Inflammatory macrophage treated with lipopolysaccharide for 1 hour (primary cell): Measurements from ENCODE around the gene C12orf50.
"Not testable (repeated sequence)": the region's sequence is repeated elsewhere in the genome, so short reads cannot be mapped to it uniquely, and the experiment has no call there.

Experiments used
- DNase-seq, 2 donors: peaks; one replicate each; pipeline ENCODE4 v3.0.0-alpha.2; 2020 to 2022

C12orf50 gene

GRCh38 chr12:88029093-88029665 is at the start of gene C12orf50:
Gene C12orf50, minus strand, starts transcription at chr12:88029401. Its CDS starts 2,439 bp downstream, at chr12:88026962.
- no peak for DNase-seq

- no peak for DNase-seq
These were observed 38.1 kb upstream of the C12orf50 start for GRCh38 chr12:88067301-88067700.

GRCh38 chr12:88063375-88063774 is 34.2 kb upstream of the C12orf50 start:
- DNase-seq: no peak

- no peak for DNase-seq
These were observed 33.3 kb upstream of the C12orf50 start for GRCh38 chr12:88062474-88062873.

GRCh38 chr12:88058719-88059077 is 29.5 kb upstream of the C12orf50 start:
- DNase-seq: no peak

- DNase-seq: no peak
These were observed 29.0 kb upstream of the C12orf50 start for GRCh38 chr12:88057994-88058718.

- no peak for DNase-seq
These were observed 27.4 kb upstream of the C12orf50 start for GRCh38 chr12:88056571-88056970.

- DNase-seq: peak in 1 of 2 donors; percentile 9
These were observed 23.5 kb upstream of the C12orf50 start for GRCh38 chr12:88052686-88053085.

GRCh38 chr12:88044035-88044434 is 14.8 kb upstream of the C12orf50 start:
- no peak for DNase-seq

GRCh38 chr12:88037770-88038169 is 8.6 kb upstream of the C12orf50 start:
- no peak for DNase-seq

- DNase-seq: peak in 1 of 2 donors; percentile 7
These were observed 7.3 kb upstream of the C12orf50 start for GRCh38 chr12:88036353-88036965.

- DNase-seq: no peak
These were observed 6.7 kb upstream of the C12orf50 start for GRCh38 chr12:88035907-88036289.

- DNase-seq: peak; percentile 78 to 81
These were observed 6.2 kb upstream of the C12orf50 start for GRCh38 chr12:88035271-88035906.

GRCh38 chr12:88031161-88031560 is 2.0 kb upstream of the C12orf50 start:
- DNase-seq: not testable (repeated sequence)

GRCh38 chr12:88026196-88026595 is 3.0 kb downstream of the C12orf50 start:
- no peak for DNase-seq

GRCh38 chr12:88017964-88018363 is 11.2 kb downstream of the C12orf50 start:
- DNase-seq: no peak

GRCh38 chr12:88015825-88016224 is 13.4 kb downstream of the C12orf50 start:
- DNase-seq: no peak

GRCh38 chr12:88011755-88012154 is 17.4 kb downstream of the C12orf50 start:
- no peak for DNase-seq

- DNase-seq: no peak
These were observed 22.9 kb downstream of the C12orf50 start for GRCh38 chr12:88006351-88006750.

GRCh38 chr12:88001327-88001726 is 27.9 kb downstream of the C12orf50 start:
- no peak for DNase-seq

GRCh38 chr12:87995581-87996178 is 33.5 kb downstream of the C12orf50 start:
- peak; percentile 35 to 68 for DNase-seq

- DNase-seq: no peak
These were observed 37.7 kb downstream of the C12orf50 start for GRCh38 chr12:87991483-87991882.

- DNase-seq: no peak
These were observed 40.7 kb downstream of the C12orf50 start for GRCh38 chr12:87988534-87988933.
